ENCODE measurements around the gene SLC35B1. TPM values are rescaled to one million over a fixed set of nuclear protein-coding genes. Genes with fewer than 3 reads are reported as not detected.

The SLC35B1 gene
- total RNA-seq, 1 donor from 2014 or later: 67.4 TPM

DNA sequence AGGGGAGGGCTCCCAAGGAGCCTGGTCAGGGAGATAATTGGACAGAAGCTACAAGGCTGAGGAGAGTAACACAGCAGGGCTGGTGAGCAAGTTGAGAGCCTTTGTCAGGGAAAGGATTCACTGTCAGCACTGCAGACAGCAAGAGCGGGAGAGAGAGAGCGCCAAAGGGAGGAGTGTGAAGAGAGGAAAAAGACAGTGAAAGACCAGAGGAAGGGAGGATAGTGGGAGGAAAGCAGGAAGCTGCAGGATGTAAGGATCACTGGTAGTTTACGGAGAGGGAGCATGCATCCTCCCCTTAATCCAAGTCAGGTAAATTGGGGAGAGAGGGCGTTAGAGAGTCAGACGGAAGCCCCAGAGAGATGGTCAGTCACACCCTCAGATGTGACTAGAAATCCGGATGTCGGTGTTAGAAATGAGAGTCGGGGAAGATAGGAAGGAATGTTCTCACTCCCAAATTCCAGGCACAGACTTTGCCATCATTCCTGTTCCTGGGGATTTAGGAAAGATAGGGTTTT is 16.0 kb downstream of the SLC35B1 start:
- no peak for TF ChIP-seq CTCF (IDR thresholded peaks at IDR 0.05; ENCODE audit: unreplicated experiment)
- Mint-ChIP-seq H3K4me1 (ENCODE audit: low read depth) (peaks cover 9% of the 10 kb centered on the region), H3K36me3 (ENCODE audit: insufficient read depth) (no peaks in the 10 kb centered on the region), H3K27ac (no peak overlapping the region), H3K4me3 (ENCODE audit: low read depth) (no peak overlapping the region), H3K27me3 (peaks cover 28% of the 10 kb centered on the region), H3K9me3 (ENCODE audit: low read depth) (no peaks in the 10 kb centered on the region)
- DNase-seq (ENCODE audit: low spot score, unreplicated experiment): no peak

DNA sequence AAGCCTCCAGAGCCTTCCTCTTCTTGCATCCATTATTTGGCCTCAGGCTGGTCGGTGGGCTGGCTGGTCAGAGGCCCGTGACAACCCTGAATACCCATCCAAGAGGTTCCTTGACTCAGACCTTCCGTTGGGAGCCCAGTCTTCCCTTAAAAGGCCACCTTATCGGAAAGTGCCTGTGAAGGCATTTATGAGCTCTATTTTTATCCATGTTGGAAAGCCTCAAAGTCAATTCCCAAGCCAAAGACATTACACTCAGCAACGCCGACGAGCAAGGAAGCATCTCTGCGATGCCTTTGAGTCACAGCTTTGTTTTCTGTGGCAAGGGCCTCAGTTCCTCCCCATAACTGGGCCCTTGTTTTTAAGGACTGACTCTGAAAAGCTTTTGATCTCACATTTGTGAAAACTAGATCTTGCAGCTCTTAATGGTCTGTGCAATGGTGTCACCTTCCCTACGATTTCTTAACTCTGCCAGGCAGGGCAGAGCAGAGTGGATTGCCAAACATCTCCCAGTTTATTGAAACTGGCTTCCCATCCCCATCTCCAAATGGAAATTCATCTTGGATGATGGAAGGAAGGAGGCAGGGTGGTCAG is 16.6 kb downstream of the SLC35B1 start:
- Mint-ChIP-seq H3K4me1 (ENCODE audit: low read depth) (peaks cover 9% of the 10 kb centered on the region), H3K4me3 (ENCODE audit: low read depth) (no peak overlapping the region), H3K27ac (peak overlapping the region; percentile 64), H3K27me3 (peaks cover 27% of the 10 kb centered on the region), H3K9me3 (ENCODE audit: low read depth) (no peaks in the 10 kb centered on the region), H3K36me3 (ENCODE audit: insufficient read depth) (no peaks in the 10 kb centered on the region)
- DNase-seq (ENCODE audit: low spot score, unreplicated experiment): no peak
- no peak for TF ChIP-seq CTCF (IDR thresholded peaks at IDR 0.05; ENCODE audit: unreplicated experiment)

- no peak for DNase-seq (ENCODE audit: low spot score, unreplicated experiment)
- Mint-ChIP-seq H3K27me3 (peaks cover 26% of the 10 kb centered on the region), H3K36me3 (ENCODE audit: insufficient read depth) (no peaks in the 10 kb centered on the region), H3K27ac (no peak overlapping the region), H3K4me1 (ENCODE audit: low read depth) (peaks cover 8% of the 10 kb centered on the region), H3K4me3 (ENCODE audit: low read depth) (no peak overlapping the region), H3K9me3 (ENCODE audit: low read depth) (no peaks in the 10 kb centered on the region)
- no peak for TF ChIP-seq CTCF (IDR thresholded peaks at IDR 0.05; ENCODE audit: unreplicated experiment)
Measured at GRCh38 chr17:49690256-49690655, 17.5 kb downstream of the SLC35B1 start.

DNA sequence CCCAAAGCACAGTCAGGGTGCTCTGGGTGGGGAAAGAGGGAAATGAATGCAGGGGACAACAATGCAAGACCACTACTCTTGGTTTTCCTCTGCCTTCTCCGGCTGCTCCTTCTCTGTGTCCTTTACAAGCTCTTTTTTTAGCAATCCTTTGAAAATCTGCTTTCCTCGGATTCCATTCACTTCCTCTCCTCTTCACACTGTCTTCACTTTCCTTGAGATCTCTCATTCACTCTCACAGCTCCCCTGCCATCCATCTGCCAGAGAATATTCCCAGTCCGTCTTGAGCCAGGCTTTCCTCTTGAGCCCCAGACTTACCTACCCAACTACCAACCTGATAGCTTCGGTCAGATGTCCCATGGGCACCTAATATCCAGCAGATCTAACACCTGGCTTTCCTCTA is 18.9 kb downstream of the SLC35B1 start:
- H3K27ac Mint-ChIP-seq: no peak overlapping the region
- DNase-seq (ENCODE audit: low spot score, unreplicated experiment): no peak
- no peaks in the 10 kb centered on the region for H3K36me3 Mint-ChIP-seq (ENCODE audit: insufficient read depth)
- no peak overlapping the region for H3K4me3 Mint-ChIP-seq (ENCODE audit: low read depth)
- no peak for TF ChIP-seq CTCF (IDR thresholded peaks at IDR 0.05; ENCODE audit: unreplicated experiment)
- H3K4me1 Mint-ChIP-seq (ENCODE audit: low read depth): peaks cover 5% of the 10 kb centered on the region
- H3K9me3 Mint-ChIP-seq (ENCODE audit: low read depth): no peaks in the 10 kb centered on the region
- H3K27me3 Mint-ChIP-seq: peaks cover 19% of the 10 kb centered on the region

DNA sequence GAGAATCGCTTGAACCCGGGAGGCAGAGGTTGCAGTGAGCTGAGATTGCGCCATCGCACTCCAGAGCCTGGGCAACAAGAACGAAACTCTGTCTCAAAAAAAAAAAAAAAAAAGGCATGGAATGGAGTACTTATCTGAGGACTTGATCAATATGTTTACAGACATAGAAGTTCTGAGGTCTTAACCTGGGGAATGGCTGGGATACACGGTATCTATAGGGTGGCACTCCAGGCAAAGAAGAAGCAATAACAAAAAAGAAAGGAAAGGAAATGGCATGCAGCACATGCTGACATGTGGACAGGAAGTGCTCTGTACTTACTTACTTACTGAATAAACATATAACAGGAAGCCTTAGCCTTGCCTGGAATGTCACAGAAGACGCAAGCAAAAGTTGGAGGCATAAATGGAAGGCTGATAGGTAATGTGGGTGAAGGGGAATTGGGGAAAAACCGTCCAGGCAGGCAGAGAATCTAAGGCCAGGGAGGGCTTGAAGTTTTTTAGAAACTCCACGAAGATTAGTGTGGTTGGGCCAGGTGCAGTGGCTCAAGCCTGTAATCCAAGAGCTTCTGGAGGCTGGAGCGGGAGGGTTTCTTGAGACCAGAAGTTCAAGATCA is 19.8 kb downstream of the SLC35B1 start:
- Mint-ChIP-seq H3K27ac (peak overlapping the region; percentile 60), H3K9me3 (ENCODE audit: low read depth) (no peaks in the 10 kb centered on the region), H3K27me3 (peaks cover 16% of the 10 kb centered on the region), H3K4me1 (ENCODE audit: low read depth) (peaks cover 5% of the 10 kb centered on the region), H3K4me3 (ENCODE audit: low read depth) (no peak overlapping the region), H3K36me3 (ENCODE audit: insufficient read depth) (no peaks in the 10 kb centered on the region)
- TF ChIP-seq CTCF (IDR thresholded peaks at IDR 0.05; ENCODE audit: unreplicated experiment): no peak
- DNase-seq (ENCODE audit: low spot score, unreplicated experiment): no peak
